GM12878 (cell line): ENCODE measurements around the gene NAXE. TPM values are rescaled to one million over a fixed set of nuclear protein-coding genes. Genes with fewer than 3 reads are reported as not detected.

ENCODE experiments used
- BACH1 ChIP-seq: fragments of 450-650 bp; IDR thresholded peaks from 2 replicates; pipeline ENCODE4 v1.6.1; 2017; ENCODE audit warnings: mild to moderate bottlenecking, borderline replicate concordance
- HCFC1 ChIP-seq: fragments of 150-350 bp; IDR thresholded peaks from 2 replicates; pipeline ENCODE4 v1.6.1; 2014; ENCODE audit warnings: low read length
- HDAC6 ChIP-seq: fragments of 200-600 bp; sonication (generic); IDR thresholded peaks from one replicate; pipeline ENCODE4 v1.8.0; 2017; ENCODE audit warnings: antibody characterized with exemption; ENCODE audit not compliant: unreplicated experiment
- KDM1A ChIP-seq: fragments of 200-600 bp; sonication (generic); IDR thresholded peaks from 2 replicates; pipeline ENCODE4 v1.6.1; 2016; ENCODE audit warnings: borderline replicate concordance
- LARP7 ChIP-seq: fragments of 450-650 bp; IDR thresholded peaks from 2 replicates; pipeline ENCODE4 v1.6.1; 2017; ENCODE audit warnings: mild to moderate bottlenecking
- MEF2A ChIP-seq: IDR thresholded peaks from 2 replicates; pipeline ENCODE4 v1.6.1; 2011; ENCODE audit warnings: low read depth, mild to moderate bottlenecking, low read length, moderate library complexity; ENCODE audit not compliant: insufficient read depth
- MYC ChIP-seq: IDR thresholded peaks from 2 replicates; pipeline ENCODE4 v1.6.1; 2011; ENCODE audit warnings: mild to moderate bottlenecking, low read length, moderate library complexity, inconsistent platforms; ENCODE audit not compliant: insufficient read depth, insufficient replicate concordance, insufficient read length, severe bottlenecking
- PML ChIP-seq: IDR thresholded peaks from 2 replicates; pipeline ENCODE4 v1.6.1; 2012; ENCODE audit warnings: low read length, inconsistent platforms
- RAD21 ChIP-seq: IDR thresholded peaks from 2 replicates; pipeline ENCODE4 v1.6.1; 2011; ENCODE audit warnings: mild to moderate bottlenecking, low read depth, low read length, moderate library complexity; ENCODE audit not compliant: insufficient read depth
- RB1 ChIP-seq: fragments of 450-650 bp; formaldehyde crosslinking; IDR thresholded peaks from 2 replicates; pipeline ENCODE4 v1.6.1; 2017; ENCODE audit warnings: mild to moderate bottlenecking, borderline replicate concordance
- TCF3 ChIP-seq: IDR thresholded peaks from 2 replicates; pipeline ENCODE4 v1.6.1; 2012; ENCODE audit warnings: low read depth, mild to moderate bottlenecking, low read length, borderline replicate concordance; ENCODE audit not compliant: insufficient read depth
- TCF7 ChIP-seq: IDR thresholded peaks from 2 replicates; pipeline ENCODE4 v1.6.1; 2014; ENCODE audit warnings: antibody characterized with exemption, borderline replicate concordance
- ZBED1 ChIP-seq: IDR thresholded peaks from 2 replicates; pipeline ENCODE4 v1.6.1; 2016; ENCODE audit warnings: borderline replicate concordance
- polyA plus RNA-seq, 11 experiments: library from polyadenylated mRNA; depleted of rRNA in 4 of 11; unstranded in 6 of 11; stranded (reverse) in 5 of 11; fragments of >200 nt; fragmentation: Nextera tagmentation in 4 of 11; fragmentation: Illumina TruSeq in 1 of 11; extraction: Ambion mirVana in 4 of 11; extraction: Trizol in 1 of 11; gene quantifications; 1 replicate in 1 of 11; 2 replicates in 10 of 11; pipeline versions ENCODE4 v1.2.1 to v1.2.3, GENCODE V29; 2011 to 2016; ENCODE audit warnings: inconsistent platforms in 2 of 11, missing spikeins in 2 of 11, low read depth in 1 of 11
- total RNA-seq, 4 experiments: library from RNA; depleted of rRNA in 3 of 4; stranded (reverse); fragments of >200 nt in 3 of 4; fragmentation: Illumina TruSeq in 1 of 4; extraction: Trizol in 1 of 4; gene quantifications; 2 replicates each; pipeline versions ENCODE4 v1.2.1 to v1.2.3, GENCODE V29; 2013 to 2021
- TF ChIP-seq, protein P1 (sequence below): fragments of 450-650 bp; IDR thresholded peaks from 2 replicates; pipeline ENCODE4 v1.6.1; 2017; ENCODE audit warnings: borderline replicate concordance
- TF ChIP-seq, protein P2 (sequence below), 3 experiments: IDR thresholded peaks in 2 of 3; conservative IDR thresholded peaks in 1 of 3; 2 replicates each; pipeline ENCODE4 v1.5.1; 2011; ENCODE audit warnings: low read depth in 3 of 3, low read length in 3 of 3, mild to moderate bottlenecking in 3 of 3, control low read depth in 2 of 3, moderate library complexity in 2 of 3, inconsistent platforms in 1 of 3, mixed read lengths in 1 of 3; ENCODE audit not compliant: control insufficient read depth in 2 of 3, insufficient read depth in 1 of 3; ENCODE audit errors: extremely low read depth in 1 of 3
- TF ChIP-seq, protein P3 (sequence below): IDR thresholded peaks from 2 replicates; pipeline ENCODE4 v1.6.1; 2012; ENCODE audit warnings: low read length, inconsistent platforms
- TF ChIP-seq, protein P4 (sequence below): IDR thresholded peaks from 2 replicates; pipeline ENCODE4 v1.6.1; 2012; ENCODE audit warnings: improper control_type of control experiment, low read depth, low read length; ENCODE audit not compliant: insufficient replicate concordance

Gene NAXE
- total and polyA plus RNA-seq, 10 of the 15 experiments (the other 5 are each of a cell fraction or from before 2014, with no cell fraction given), result 17.8 to 93.3 (median 68.8) TPM

DNA sequence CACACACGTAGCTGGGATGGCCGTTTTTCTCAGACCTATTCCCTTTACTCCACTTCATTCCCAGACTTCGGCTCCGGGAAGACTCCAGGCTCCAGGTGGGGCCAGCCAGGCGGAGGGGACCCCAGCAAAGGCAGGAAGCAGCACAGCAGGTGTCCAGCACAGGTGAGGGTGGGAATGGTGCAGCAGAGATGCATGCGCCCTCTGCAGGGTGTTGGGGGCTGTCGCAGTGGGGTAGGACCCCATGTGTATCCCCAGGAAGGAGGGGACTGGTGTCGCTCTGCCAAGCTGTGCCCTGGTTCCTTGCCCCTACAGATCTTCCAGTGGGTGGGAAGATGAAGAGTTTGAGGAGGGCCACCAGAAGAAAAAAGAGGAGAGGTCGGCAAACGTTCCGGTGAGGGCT is 6.8 kb upstream of the NAXE start (continued):
- TF ChIP-seq, protein P1, sequence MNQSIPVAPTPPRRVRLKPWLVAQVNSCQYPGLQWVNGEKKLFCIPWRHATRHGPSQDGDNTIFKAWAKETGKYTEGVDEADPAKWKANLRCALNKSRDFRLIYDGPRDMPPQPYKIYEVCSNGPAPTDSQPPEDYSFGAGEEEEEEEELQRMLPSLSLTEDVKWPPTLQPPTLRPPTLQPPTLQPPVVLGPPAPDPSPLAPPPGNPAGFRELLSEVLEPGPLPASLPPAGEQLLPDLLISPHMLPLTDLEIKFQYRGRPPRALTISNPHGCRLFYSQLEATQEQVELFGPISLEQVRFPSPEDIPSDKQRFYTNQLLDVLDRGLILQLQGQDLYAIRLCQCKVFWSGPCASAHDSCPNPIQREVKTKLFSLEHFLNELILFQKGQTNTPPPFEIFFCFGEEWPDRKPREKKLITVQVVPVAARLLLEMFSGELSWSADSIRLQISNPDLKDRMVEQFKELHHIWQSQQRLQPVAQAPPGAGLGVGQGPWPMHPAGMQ, result no peak
- TF ChIP-seq, protein P2, sequence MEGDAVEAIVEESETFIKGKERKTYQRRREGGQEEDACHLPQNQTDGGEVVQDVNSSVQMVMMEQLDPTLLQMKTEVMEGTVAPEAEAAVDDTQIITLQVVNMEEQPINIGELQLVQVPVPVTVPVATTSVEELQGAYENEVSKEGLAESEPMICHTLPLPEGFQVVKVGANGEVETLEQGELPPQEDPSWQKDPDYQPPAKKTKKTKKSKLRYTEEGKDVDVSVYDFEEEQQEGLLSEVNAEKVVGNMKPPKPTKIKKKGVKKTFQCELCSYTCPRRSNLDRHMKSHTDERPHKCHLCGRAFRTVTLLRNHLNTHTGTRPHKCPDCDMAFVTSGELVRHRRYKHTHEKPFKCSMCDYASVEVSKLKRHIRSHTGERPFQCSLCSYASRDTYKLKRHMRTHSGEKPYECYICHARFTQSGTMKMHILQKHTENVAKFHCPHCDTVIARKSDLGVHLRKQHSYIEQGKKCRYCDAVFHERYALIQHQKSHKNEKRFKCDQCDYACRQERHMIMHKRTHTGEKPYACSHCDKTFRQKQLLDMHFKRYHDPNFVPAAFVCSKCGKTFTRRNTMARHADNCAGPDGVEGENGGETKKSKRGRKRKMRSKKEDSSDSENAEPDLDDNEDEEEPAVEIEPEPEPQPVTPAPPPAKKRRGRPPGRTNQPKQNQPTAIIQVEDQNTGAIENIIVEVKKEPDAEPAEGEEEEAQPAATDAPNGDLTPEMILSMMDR (IDR thresholded peaks at IDR 0.05 in 2 of 3, conservative IDR thresholded peaks at IDR 0.05 in 1 of 3; ENCODE audit: control insufficient read depth in 2 of 3, extremely low read depth in 1 of 3, insufficient read depth in 1 of 3, low read depth in 3 of 3, low read length in 3 of 3), result peak; percentile 39 to 63 (median 43); a peak in 5 of 6 replicates
- TF ChIP-seq RAD21, result peak; percentile 11; the same call in 1 of the 2 replicates
- TF ChIP-seq HCFC1, result no peak
- TF ChIP-seq, protein P3, sequence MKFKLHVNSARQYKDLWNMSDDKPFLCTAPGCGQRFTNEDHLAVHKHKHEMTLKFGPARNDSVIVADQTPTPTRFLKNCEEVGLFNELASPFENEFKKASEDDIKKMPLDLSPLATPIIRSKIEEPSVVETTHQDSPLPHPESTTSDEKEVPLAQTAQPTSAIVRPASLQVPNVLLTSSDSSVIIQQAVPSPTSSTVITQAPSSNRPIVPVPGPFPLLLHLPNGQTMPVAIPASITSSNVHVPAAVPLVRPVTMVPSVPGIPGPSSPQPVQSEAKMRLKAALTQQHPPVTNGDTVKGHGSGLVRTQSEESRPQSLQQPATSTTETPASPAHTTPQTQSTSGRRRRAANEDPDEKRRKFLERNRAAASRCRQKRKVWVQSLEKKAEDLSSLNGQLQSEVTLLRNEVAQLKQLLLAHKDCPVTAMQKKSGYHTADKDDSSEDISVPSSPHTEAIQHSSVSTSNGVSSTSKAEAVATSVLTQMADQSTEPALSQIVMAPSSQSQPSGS, result no peak
- no peak for TF ChIP-seq TCF7
- no peak for TF ChIP-seq LARP7
- TF ChIP-seq HDAC6, result no peak
- no peak for TF ChIP-seq BACH1
- TF ChIP-seq PML, result no peak
- TF ChIP-seq KDM1A, result no peak
- TF ChIP-seq ZBED1, result no peak
- TF ChIP-seq, protein P4, sequence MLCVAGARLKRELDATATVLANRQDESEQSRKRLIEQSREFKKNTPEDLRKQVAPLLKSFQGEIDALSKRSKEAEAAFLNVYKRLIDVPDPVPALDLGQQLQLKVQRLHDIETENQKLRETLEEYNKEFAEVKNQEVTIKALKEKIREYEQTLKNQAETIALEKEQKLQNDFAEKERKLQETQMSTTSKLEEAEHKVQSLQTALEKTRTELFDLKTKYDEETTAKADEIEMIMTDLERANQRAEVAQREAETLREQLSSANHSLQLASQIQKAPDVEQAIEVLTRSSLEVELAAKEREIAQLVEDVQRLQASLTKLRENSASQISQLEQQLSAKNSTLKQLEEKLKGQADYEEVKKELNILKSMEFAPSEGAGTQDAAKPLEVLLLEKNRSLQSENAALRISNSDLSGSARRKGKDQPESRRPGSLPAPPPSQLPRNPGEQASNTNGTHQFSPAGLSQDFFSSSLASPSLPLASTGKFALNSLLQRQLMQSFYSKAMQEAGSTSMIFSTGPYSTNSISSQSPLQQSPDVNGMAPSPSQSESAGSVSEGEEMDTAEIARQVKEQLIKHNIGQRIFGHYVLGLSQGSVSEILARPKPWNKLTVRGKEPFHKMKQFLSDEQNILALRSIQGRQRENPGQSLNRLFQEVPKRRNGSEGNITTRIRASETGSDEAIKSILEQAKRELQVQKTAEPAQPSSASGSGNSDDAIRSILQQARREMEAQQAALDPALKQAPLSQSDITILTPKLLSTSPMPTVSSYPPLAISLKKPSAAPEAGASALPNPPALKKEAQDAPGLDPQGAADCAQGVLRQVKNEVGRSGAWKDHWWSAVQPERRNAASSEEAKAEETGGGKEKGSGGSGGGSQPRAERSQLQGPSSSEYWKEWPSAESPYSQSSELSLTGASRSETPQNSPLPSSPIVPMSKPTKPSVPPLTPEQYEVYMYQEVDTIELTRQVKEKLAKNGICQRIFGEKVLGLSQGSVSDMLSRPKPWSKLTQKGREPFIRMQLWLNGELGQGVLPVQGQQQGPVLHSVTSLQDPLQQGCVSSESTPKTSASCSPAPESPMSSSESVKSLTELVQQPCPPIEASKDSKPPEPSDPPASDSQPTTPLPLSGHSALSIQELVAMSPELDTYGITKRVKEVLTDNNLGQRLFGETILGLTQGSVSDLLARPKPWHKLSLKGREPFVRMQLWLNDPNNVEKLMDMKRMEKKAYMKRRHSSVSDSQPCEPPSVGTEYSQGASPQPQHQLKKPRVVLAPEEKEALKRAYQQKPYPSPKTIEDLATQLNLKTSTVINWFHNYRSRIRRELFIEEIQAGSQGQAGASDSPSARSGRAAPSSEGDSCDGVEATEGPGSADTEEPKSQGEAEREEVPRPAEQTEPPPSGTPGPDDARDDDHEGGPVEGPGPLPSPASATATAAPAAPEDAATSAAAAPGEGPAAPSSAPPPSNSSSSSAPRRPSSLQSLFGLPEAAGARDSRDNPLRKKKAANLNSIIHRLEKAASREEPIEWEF, result no peak
- no peak for TF ChIP-seq RB1
- TF ChIP-seq TCF3, result no peak
- TF ChIP-seq MEF2A, result no peak
- TF ChIP-seq MYC, result no peak
